Tibial nerve (tissue), 4 donors: ENCODE data around the gene KRTAP2-2. TPM values are rescaled to one million over a fixed set of nuclear protein-coding genes. Genes with fewer than 3 reads are reported as not detected.

Experiments used
- DNase-seq, 2 donors: peaks; one replicate each; pipeline ENCODE4 v3.0.0-alpha.2; 2019; ENCODE audit warnings: low spot score in 2 of 2
- H3K27ac ChIP-seq, 4 donors: fragments of 200-600 bp; sonication (generic) in 3 of 4; one replicate each; pipeline ENCODE4 v1.5.1; 2017 to 2019; ENCODE audit warnings: mild to moderate bottlenecking in 1 of 4
- H3K27me3 ChIP-seq, 2 donors: fragments of 200-600 bp; sonication (generic) in 1 of 2; one replicate each; pipeline versions ENCODE4 v1.5.1 to v1.6.0; 2017 to 2019
- H3K36me3 ChIP-seq, 3 donors: fragments of 200-600 bp; sonication (generic); one replicate each; pipeline ENCODE4 v1.5.1; 2018 to 2019
- H3K4me1 ChIP-seq, 4 donors: fragments of 200-600 bp; sonication (generic) in 3 of 4; one replicate each; pipeline ENCODE4 v1.5.1; 2017 to 2019
- H3K4me3 ChIP-seq, 4 donors: fragments of 200-600 bp; sonication (generic) in 3 of 4; one replicate each; pipeline ENCODE4 v1.5.1; 2017 to 2019; ENCODE audit warnings: mild to moderate bottlenecking in 1 of 4, moderate library complexity in 1 of 4
- H3K9me3 ChIP-seq, 4 donors: fragments of 200-600 bp; sonication (generic) in 3 of 4; one replicate each; pipeline ENCODE4 v1.5.1; 2017 to 2019
- CTCF ChIP-seq, 5 experiments: fragments of 200-600 bp in 3 of 5; fragments of 450-650 bp in 2 of 5; sonication (generic) in 3 of 5; IDR thresholded peaks; one replicate each; pipeline ENCODE4 v1.5.1; 2016 to 2019; ENCODE audit warnings: antibody characterized with exemption in 5 of 5, mild to moderate bottlenecking in 3 of 5, moderate library complexity in 2 of 5
- EP300 ChIP-seq, 2 donors: sonication (generic); formaldehyde crosslinking; IDR thresholded peaks; one replicate each; pipeline ENCODE4 v1.6.1; 2017; ENCODE audit warnings: antibody characterized with exemption in 2 of 2, mild to moderate bottlenecking in 1 of 2
- POLR2A ChIP-seq, 2 donors: fragments of 450-650 bp; IDR thresholded peaks; one replicate each; pipeline ENCODE4 v1.6.1; 2017; ENCODE audit warnings: antibody characterized with exemption in 2 of 2, mild to moderate bottlenecking in 2 of 2, moderate library complexity in 2 of 2
- WGBS, 2 donors: methylation state at CpG; one replicate each; pipeline ENCODE4 v1.1.5; 2018; 5-methylcytosine and 5-hydroxymethylcytosine counted together
- total RNA-seq, 4 donors: library from RNA; depleted of rRNA; stranded (reverse); fragments of >200 nt; gene quantifications; one replicate each; pipeline ENCODE4 v1.1.0, GENCODE V29; 2016

The KRTAP2-2 gene
- total RNA-seq, 4 donors from 2014 or later = not detected

- TF ChIP-seq EP300 (IDR thresholded peaks at IDR 0.05) = no peak
- no peak for TF ChIP-seq POLR2A (IDR thresholded peaks at IDR 0.05)
- no peak for TF ChIP-seq CTCF (IDR thresholded peaks at IDR 0.05)
- Histone ChIP-seq H3K36me3 (no peaks in the 10 kb centered on the region), H3K27me3 (no peaks in the 10 kb centered on the region)
These were observed 21.8 kb upstream of the KRTAP2-2 start for GRCh38 chr17:41076788-41077187.

GRCh38 chr17:41073676-41074075 lies 18.6 kb upstream of the KRTAP2-2 start:
- H3K27ac ChIP-seq = no peak overlapping the region
- no peaks in the 10 kb centered on the region for H3K36me3 ChIP-seq
- no peak for DNase-seq
- no peaks in the 10 kb centered on the region for H3K9me3 ChIP-seq
- TF ChIP-seq CTCF (IDR thresholded peaks at IDR 0.05) (no peak), EP300 (IDR thresholded peaks at IDR 0.05) (no peak), POLR2A (IDR thresholded peaks at IDR 0.05) (no peak)
- H3K4me3 ChIP-seq = no peak overlapping the region
- no peaks in the 10 kb centered on the region for H3K27me3 ChIP-seq
- 88 to 92% methylated on average over 2 of the region's 2 CpGs for WGBS, 2 donors
- no peaks in the 10 kb centered on the region for H3K4me1 ChIP-seq

More at GRCh38 chr17:41076788-41077187, 21.8 kb upstream of the KRTAP2-2 start:
- no peak overlapping the region for H3K4me3 ChIP-seq
- H3K4me1 ChIP-seq = no peaks in the 10 kb centered on the region
- no peaks in the 10 kb centered on the region for H3K9me3 ChIP-seq
- H3K27ac ChIP-seq = no peak overlapping the region
- no peak for DNase-seq

- H3K9me3 ChIP-seq = no peaks in the 10 kb centered on the region
- WGBS, 2 donors = 88 to 97% methylated on average over 5 of the region's 5 CpGs
- no peaks in the 10 kb centered on the region for H3K27me3 ChIP-seq
- TF ChIP-seq EP300 (IDR thresholded peaks at IDR 0.05) (no peak), CTCF (IDR thresholded peaks at IDR 0.05) (no peak), POLR2A (IDR thresholded peaks at IDR 0.05) (no peak)
- no peak overlapping the region for H3K4me3 ChIP-seq
- H3K36me3 ChIP-seq = no peaks in the 10 kb centered on the region
- H3K4me1 ChIP-seq = no peaks in the 10 kb centered on the region
- no peak for DNase-seq
- no peak overlapping the region for H3K27ac ChIP-seq
These were observed 16.8 kb upstream of the KRTAP2-2 start for GRCh38 chr17:41071606-41072360.

GRCh38 chr17:41069031-41069430 lies 14.0 kb upstream of the KRTAP2-2 start:
- Histone ChIP-seq H3K27ac (no peak overlapping the region), H3K27me3 (no peaks in the 10 kb centered on the region), H3K36me3 (no peaks in the 10 kb centered on the region), H3K9me3 (no peaks in the 10 kb centered on the region), H3K4me3 (no peak overlapping the region), H3K4me1 (no peaks in the 10 kb centered on the region)
- TF ChIP-seq CTCF (IDR thresholded peaks at IDR 0.05) = no peak
- TF ChIP-seq POLR2A (IDR thresholded peaks at IDR 0.05) = no peak
- no peak for TF ChIP-seq EP300 (IDR thresholded peaks at IDR 0.05)
- 78 to 80% methylated on average over 3 of the region's 3 CpGs for WGBS, 2 donors
- no peak for DNase-seq

GRCh38 chr17:41067281-41067680 lies 12.3 kb upstream of the KRTAP2-2 start:
- DNase-seq = no peak
- no peak overlapping the region for H3K27ac ChIP-seq
- no peak overlapping the region for H3K4me3 ChIP-seq
- no peaks in the 10 kb centered on the region for H3K9me3 ChIP-seq
- no peak for TF ChIP-seq POLR2A (IDR thresholded peaks at IDR 0.05)
- TF ChIP-seq EP300 (IDR thresholded peaks at IDR 0.05) = no peak
- TF ChIP-seq CTCF (IDR thresholded peaks at IDR 0.05) = no peak
- no peaks in the 10 kb centered on the region for H3K36me3 ChIP-seq
- H3K4me1 ChIP-seq = no peaks in the 10 kb centered on the region
- H3K27me3 ChIP-seq = no peaks in the 10 kb centered on the region
